ENCODE results near the gene TYW5. TPM values are rescaled to one million over a fixed set of nuclear protein-coding genes. Genes with fewer than 3 reads are reported as not detected.

The TYW5 gene
- total and polyA plus RNA-seq, 3 experiments from 2014 or later, result 4.1 to 10.6 (median 10.0) TPM

DNA sequence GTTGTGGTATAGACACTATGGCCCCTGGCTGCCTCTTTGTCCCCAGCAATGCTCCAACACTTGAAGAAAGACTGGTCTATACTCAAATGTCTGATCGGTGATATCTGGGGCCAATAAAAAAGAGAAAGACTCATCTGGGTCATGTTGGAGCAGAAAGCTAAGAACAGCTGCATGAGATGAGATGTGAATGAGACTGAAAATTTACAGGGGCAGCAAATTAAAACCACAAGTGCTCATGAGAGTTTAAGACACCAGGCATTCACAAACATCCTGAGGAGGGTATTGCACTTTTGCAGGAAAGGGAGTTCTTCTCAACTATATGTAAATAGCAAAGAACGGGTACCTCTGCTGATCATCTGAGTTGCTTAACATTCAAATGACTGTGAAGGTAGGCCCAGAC, 36.4 kb upstream of the TYW5 start:
- no peak overlapping the region for H3K4me3 ChIP-seq (ENCODE audit: low read length)

DNA sequence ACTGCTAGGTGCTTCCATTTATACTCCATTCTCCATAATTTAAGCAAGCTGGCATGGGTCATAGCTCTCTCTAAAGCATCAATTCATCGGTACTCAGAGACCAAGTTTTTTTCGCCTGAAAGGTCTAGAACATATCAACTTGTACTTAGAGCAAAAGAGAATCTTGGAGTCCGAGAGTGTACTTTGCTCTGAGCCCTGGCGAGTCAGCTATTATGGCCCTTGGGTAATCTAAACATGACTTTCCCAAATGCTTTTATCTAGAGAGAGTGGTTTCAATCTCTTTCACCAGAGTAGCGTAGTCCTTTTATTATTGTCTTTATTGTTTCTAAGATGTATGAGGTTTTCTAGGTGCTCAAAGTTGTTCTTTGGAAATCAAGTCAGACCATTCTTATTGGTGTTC, 34.5 kb upstream of the TYW5 start:
- Histone ChIP-seq H3K27me3 (ENCODE audit: insufficient read depth, low read length, poor library complexity, severe bottlenecking) (no peaks in the 10 kb centered on the region), H3K9me3 (ENCODE audit: low read length) (no peaks in the 10 kb centered on the region), H3K4me3 (ENCODE audit: low read length) (no peak overlapping the region), H3K27ac (ENCODE audit: low read depth, low read length) (no peak overlapping the region), H3K36me3 (ENCODE audit: insufficient read depth, low read length) (no peaks in the 10 kb centered on the region), H3K4me1 (ENCODE audit: insufficient read depth, low read length) (no peaks in the 10 kb centered on the region)
- ChIA-PET CTCF (interaction anchor here (1.4 kb wide), 1 partner anchor 10 kb away, joined by 3 read pairs; no protein-coding TSS in a partner anchor), POLR2A (no interaction called here)
- no peaks in the 10 kb centered on the region for H3K9me3 Mint-ChIP-seq
- no peaks in the 10 kb centered on the region for H3K36me3 Mint-ChIP-seq
- no peak overlapping the region for H3K27ac Mint-ChIP-seq
- peaks cover 3 to 4% of the 10 kb centered on the region in 2 donors for H3K27me3 Mint-ChIP-seq
- peaks cover 0 to 8% (median 5%) of the 10 kb centered on the region in 3 donors for H3K4me1 Mint-ChIP-seq
- DNase-seq, result no peak
- no peak overlapping the region for H3K4me3 Mint-ChIP-seq

More for the DNA sequence above, 36.4 kb upstream of the TYW5 start:
- no peaks in the 10 kb centered on the region for H3K27me3 ChIP-seq (ENCODE audit: insufficient read depth, low read length, poor library complexity, severe bottlenecking)
- no peaks in the 10 kb centered on the region for H3K36me3 ChIP-seq (ENCODE audit: insufficient read depth, low read length)
- no peaks in the 10 kb centered on the region for H3K4me1 ChIP-seq (ENCODE audit: insufficient read depth, low read length)
- no peak for DNase-seq
- Mint-ChIP-seq H3K36me3 (no peaks in the 10 kb centered on the region), H3K9me3 (no peaks in the 10 kb centered on the region), H3K27me3 (peaks cover 3 to 4% of the 10 kb centered on the region in 2 donors), H3K4me3 (no peak overlapping the region), H3K4me1 (no peaks in the 10 kb centered on the region), H3K27ac (no peak overlapping the region)
- H3K9me3 ChIP-seq (ENCODE audit: low read length), result no peaks in the 10 kb centered on the region
- ChIA-PET CTCF (no interaction called here), POLR2A (no interaction called here)
- H3K27ac ChIP-seq (ENCODE audit: low read depth, low read length), result no peak overlapping the region

DNA sequence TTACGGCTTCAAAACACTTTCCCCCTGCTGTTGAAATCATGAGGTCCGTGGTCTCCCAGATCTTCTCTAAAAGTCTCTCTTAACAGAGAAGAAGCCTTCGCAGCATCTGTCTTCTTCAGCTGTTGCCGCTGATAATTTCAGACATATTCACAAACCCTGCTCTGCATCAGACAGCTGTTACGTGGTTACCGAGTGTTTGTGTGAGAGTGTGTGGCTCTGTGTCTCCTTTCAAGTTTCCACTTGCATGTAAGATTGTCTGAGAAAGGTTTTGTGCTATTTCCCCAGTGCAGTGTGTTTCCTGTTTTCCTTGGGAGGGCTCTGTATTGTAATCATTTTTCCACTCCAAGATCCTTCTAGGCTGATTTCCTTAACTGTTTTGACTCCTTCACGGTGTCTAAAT, 32.9 kb upstream of the TYW5 start:
- Histone ChIP-seq H3K27ac (ENCODE audit: low read depth, low read length) (no peak overlapping the region), H3K4me1 (ENCODE audit: insufficient read depth, low read length) (no peaks in the 10 kb centered on the region), H3K36me3 (ENCODE audit: insufficient read depth, low read length) (no peaks in the 10 kb centered on the region), H3K4me3 (ENCODE audit: low read length) (no peak overlapping the region), H3K27me3 (ENCODE audit: insufficient read depth, low read length, poor library complexity, severe bottlenecking) (no peaks in the 10 kb centered on the region), H3K9me3 (ENCODE audit: low read length) (no peaks in the 10 kb centered on the region)
- no peak overlapping the region for H3K4me3 Mint-ChIP-seq
- H3K9me3 Mint-ChIP-seq, result no peaks in the 10 kb centered on the region
- H3K27me3 Mint-ChIP-seq, result peaks cover 0 to 4% of the 10 kb centered on the region in 2 donors
- POLR2A ChIA-PET, result no interaction called here
- CTCF ChIA-PET, result interaction anchor here (5.6 kb wide), 1 partner anchor 494 kb away, joined by 34 read pairs; no protein-coding TSS in a partner anchor
- no peaks in the 10 kb centered on the region for H3K36me3 Mint-ChIP-seq
- no peak overlapping the region for H3K27ac Mint-ChIP-seq
- no peak for DNase-seq
- H3K4me1 Mint-ChIP-seq, result peaks cover 0 to 8% (median 5%) of the 10 kb centered on the region in 3 donors

DNA sequence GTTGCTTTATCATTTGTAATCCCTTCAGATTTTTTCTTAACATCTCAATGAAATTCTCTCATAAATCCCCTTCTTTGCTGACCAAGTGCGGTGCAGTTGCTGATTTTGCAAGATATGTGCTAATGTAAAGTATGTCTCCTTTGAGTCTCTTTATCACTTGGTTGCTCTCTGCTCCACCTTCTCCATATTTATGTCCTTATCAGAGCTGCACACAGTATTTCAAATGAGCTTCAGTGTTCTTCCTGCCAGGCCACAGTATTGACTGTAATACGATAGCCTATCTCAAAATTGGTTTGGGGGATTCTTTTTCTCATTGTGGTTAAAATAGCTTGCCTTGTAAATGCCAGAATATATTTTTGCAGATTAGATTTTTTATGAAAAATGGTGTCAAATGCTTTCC, 32.3 kb upstream of the TYW5 start:
- ChIA-PET POLR2A (no interaction called here), CTCF (interaction anchor here (2.0 to 5.6 kb wide), 2 partner anchors 484 to 495 kb away, joined by 9 to 34 read pairs; no protein-coding TSS in a partner anchor)
- peaks cover 0 to 4% of the 10 kb centered on the region in 2 donors for H3K27me3 Mint-ChIP-seq
- Histone ChIP-seq H3K27ac (ENCODE audit: low read depth, low read length) (no peak overlapping the region), H3K4me1 (ENCODE audit: insufficient read depth, low read length) (no peaks in the 10 kb centered on the region), H3K36me3 (ENCODE audit: insufficient read depth, low read length) (no peaks in the 10 kb centered on the region), H3K4me3 (ENCODE audit: low read length) (no peak overlapping the region), H3K9me3 (ENCODE audit: low read length) (no peaks in the 10 kb centered on the region), H3K27me3 (ENCODE audit: insufficient read depth, low read length, poor library complexity, severe bottlenecking) (no peaks in the 10 kb centered on the region)
- H3K4me3 Mint-ChIP-seq, result no peak overlapping the region
- no peak overlapping the region for H3K27ac Mint-ChIP-seq
- H3K36me3 Mint-ChIP-seq, result no peaks in the 10 kb centered on the region
- no peaks in the 10 kb centered on the region for H3K9me3 Mint-ChIP-seq
- H3K4me1 Mint-ChIP-seq, result peaks cover 0 to 8% (median 5%) of the 10 kb centered on the region in 3 donors
- no peak for DNase-seq

DNA sequence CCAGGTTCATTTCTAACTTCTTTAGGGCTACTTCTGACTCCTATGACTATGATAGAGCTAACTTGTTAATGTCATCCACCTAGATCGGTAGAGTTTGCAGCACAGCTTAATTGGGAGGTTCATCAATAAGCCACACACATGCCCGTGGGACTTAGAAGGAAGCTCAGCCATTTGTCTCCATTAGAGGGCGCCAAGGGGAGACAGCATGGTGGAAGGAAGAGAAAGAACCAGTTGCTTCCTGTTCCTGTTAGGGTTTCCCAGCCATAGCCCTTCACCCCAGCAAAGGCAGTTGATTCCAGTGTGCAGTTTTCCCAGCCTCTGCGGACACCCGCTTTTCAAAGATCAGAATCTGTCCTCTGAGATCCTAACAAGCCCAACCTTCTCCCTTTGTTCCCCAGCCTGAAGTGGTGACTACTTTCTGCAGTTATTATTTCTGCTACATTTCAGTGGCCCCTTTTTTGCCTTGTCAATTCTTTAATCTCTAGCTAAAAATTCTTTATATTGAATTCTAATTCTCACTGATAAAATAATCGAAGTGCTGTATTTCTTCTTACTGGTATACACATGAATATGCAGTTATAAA, 30.4 kb upstream of the TYW5 start:
- Mint-ChIP-seq H3K9me3 (no peaks in the 10 kb centered on the region), H3K27ac (no peak overlapping the region), H3K4me1 (peaks cover 0 to 8% (median 5%) of the 10 kb centered on the region in 3 donors), H3K4me3 (no peak overlapping the region), H3K36me3 (no peaks in the 10 kb centered on the region), H3K27me3 (peaks cover 0 to 4% of the 10 kb centered on the region in 2 donors)
- H3K4me3 ChIP-seq (ENCODE audit: low read length), result no peak overlapping the region
- DNase-seq, result peak; percentile 3 to 61 (median 25)
- ChIA-PET CTCF (interaction anchor here (0.6 to 5.6 kb wide), 7 partner anchors 9 to 497 kb away, joined by 3 to 34 read pairs (median 3); no protein-coding TSS in a partner anchor), POLR2A (no interaction called here)
- no peaks in the 10 kb centered on the region for H3K9me3 ChIP-seq (ENCODE audit: low read length)
- H3K4me1 ChIP-seq (ENCODE audit: insufficient read depth, low read length), result no peaks in the 10 kb centered on the region
- H3K36me3 ChIP-seq (ENCODE audit: insufficient read depth, low read length), result no peaks in the 10 kb centered on the region
- no peaks in the 10 kb centered on the region for H3K27me3 ChIP-seq (ENCODE audit: insufficient read depth, low read length, poor library complexity, severe bottlenecking)
- H3K27ac ChIP-seq (ENCODE audit: low read depth, low read length), result no peak overlapping the region

DNA sequence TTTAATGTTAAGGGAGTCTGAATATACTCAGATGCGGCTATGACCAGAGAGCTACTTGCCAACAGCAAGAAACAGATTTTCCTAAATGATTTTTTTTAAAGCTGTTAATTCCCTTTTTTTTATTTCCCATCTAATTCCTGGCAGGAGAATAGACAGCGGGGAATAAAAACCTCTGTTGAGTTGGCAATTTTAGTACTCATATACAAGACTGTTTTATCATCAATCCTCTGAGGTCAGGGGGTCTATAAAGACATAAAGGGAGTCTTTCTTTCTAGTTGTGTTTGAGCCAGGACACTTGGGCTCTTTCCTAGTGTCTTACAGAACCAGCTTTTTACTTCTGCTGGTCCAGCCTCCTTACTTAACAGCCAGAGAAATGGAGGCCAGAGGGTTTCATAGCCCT, 29.5 kb upstream of the TYW5 start:
- Mint-ChIP-seq H3K27me3 (peaks cover 0 to 4% of the 10 kb centered on the region in 2 donors), H3K36me3 (no peaks in the 10 kb centered on the region), H3K9me3 (no peaks in the 10 kb centered on the region), H3K27ac (no peak overlapping the region), H3K4me3 (no peak overlapping the region), H3K4me1 (peaks cover 4 to 10% (median 8%) of the 10 kb centered on the region in 3 donors)
- Histone ChIP-seq H3K27me3 (ENCODE audit: insufficient read depth, low read length, poor library complexity, severe bottlenecking) (no peaks in the 10 kb centered on the region), H3K27ac (ENCODE audit: low read depth, low read length) (no peak overlapping the region), H3K4me3 (ENCODE audit: low read length) (no peak overlapping the region), H3K36me3 (ENCODE audit: insufficient read depth, low read length) (no peaks in the 10 kb centered on the region), H3K9me3 (ENCODE audit: low read length) (no peaks in the 10 kb centered on the region), H3K4me1 (ENCODE audit: insufficient read depth, low read length) (no peaks in the 10 kb centered on the region)
- ChIA-PET CTCF (interaction anchor here (1.5 to 5.6 kb wide), 2 partner anchors 10 to 498 kb away, joined by 3 to 34 read pairs; no protein-coding TSS in a partner anchor), POLR2A (no interaction called here)
- no peak for DNase-seq

DNA sequence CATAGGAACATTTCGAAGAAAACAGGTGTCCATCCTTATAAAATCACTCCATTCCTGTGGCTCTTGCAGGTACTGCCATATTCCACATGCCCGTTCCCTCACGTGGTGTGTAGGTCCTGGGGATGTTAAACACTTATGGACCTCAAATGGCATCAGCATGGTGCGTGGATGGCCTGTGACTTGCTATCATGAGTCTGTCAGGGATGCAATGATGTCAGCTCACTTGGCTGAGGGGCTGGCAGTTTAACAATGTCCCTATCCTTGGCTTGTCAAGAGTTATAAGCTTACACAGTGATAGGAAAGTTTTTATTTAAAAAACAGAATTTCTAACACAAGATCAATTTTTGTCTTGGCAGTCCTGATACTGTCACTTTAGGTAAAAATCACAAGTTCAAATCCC, 28.9 kb upstream of the TYW5 start:
- H3K27me3 ChIP-seq (ENCODE audit: insufficient read depth, low read length, poor library complexity, severe bottlenecking), result no peaks in the 10 kb centered on the region
- H3K27ac ChIP-seq (ENCODE audit: low read depth, low read length), result no peak overlapping the region
- Mint-ChIP-seq H3K9me3 (no peaks in the 10 kb centered on the region), H3K27me3 (peaks cover 0 to under 1% of the 10 kb centered on the region in 2 donors), H3K4me3 (no peak overlapping the region), H3K27ac (no peak overlapping the region), H3K36me3 (no peaks in the 10 kb centered on the region), H3K4me1 (peaks cover 6 to 10% (median 10%) of the 10 kb centered on the region in 3 donors)
- CTCF ChIA-PET, result interaction anchor here (5.6 kb wide), 1 partner anchor 498 kb away, joined by 34 read pairs; no protein-coding TSS in a partner anchor
- H3K36me3 ChIP-seq (ENCODE audit: insufficient read depth, low read length), result no peaks in the 10 kb centered on the region
- H3K9me3 ChIP-seq (ENCODE audit: low read length), result no peaks in the 10 kb centered on the region
- DNase-seq, result no peak
- no peak overlapping the region for H3K4me3 ChIP-seq (ENCODE audit: low read length)
- POLR2A ChIA-PET, result no interaction called here
- no peaks in the 10 kb centered on the region for H3K4me1 ChIP-seq (ENCODE audit: insufficient read depth, low read length)

DNA sequence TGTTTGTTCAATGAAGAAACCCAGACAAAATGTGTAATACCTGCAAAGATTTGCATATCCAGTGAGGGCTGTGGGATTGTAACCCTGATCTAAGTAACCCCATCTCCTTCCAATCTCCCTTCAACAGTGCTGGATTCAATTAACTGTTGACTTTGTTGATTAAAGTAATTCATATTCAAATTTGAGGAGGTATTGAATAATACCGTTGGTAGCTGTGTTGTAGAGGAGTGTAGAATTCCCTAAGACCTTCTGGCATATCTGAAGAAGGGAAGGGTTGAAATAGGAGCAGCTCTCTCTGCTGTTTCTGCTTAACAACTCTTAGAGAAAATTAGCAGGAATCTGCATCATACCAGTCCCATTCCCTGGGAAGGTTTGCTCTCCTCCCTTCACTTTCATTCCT, 28.2 kb upstream of the TYW5 start:
- Mint-ChIP-seq H3K27ac (no peak overlapping the region), H3K27me3 (no peaks in the 10 kb centered on the region), H3K9me3 (no peaks in the 10 kb centered on the region), H3K4me1 (peaks cover 6 to 10% (median 10%) of the 10 kb centered on the region in 3 donors), H3K36me3 (peaks cover 0 to 1% (median 0%) of the 10 kb centered on the region in 3 donors), H3K4me3 (no peak overlapping the region)
- no peaks in the 10 kb centered on the region for H3K9me3 ChIP-seq (ENCODE audit: low read length)
- H3K4me1 ChIP-seq (ENCODE audit: insufficient read depth, low read length), result no peaks in the 10 kb centered on the region
- DNase-seq, result no peak
- H3K27ac ChIP-seq (ENCODE audit: low read depth, low read length), result no peak overlapping the region
- CTCF ChIA-PET, result interaction anchor here (5.6 kb wide), 1 partner anchor 499 kb away, joined by 34 read pairs; no protein-coding TSS in a partner anchor
- H3K36me3 ChIP-seq (ENCODE audit: insufficient read depth, low read length), result no peaks in the 10 kb centered on the region
- H3K4me3 ChIP-seq (ENCODE audit: low read length), result no peak overlapping the region
- POLR2A ChIA-PET, result no interaction called here
- H3K27me3 ChIP-seq (ENCODE audit: insufficient read depth, low read length, poor library complexity, severe bottlenecking), result no peaks in the 10 kb centered on the region

Measured in CD8-positive, alpha-beta memory T cell (primary cell).